Esophagus muscularis mucosa (tissue), 4 donors: ENCODE measurements around the gene INTS11.

ENCODE experiments used
- CTCF ChIP-seq, 3 experiments: fragments of 200-600 bp in 2 of 3; fragments of 450-650 bp in 1 of 3; sonication (generic) in 2 of 3; IDR thresholded peaks; one replicate each; pipeline ENCODE4 v1.5.1; 2017 to 2019; ENCODE audit warnings: antibody characterized with exemption in 3 of 3, mild to moderate bottlenecking in 2 of 3, moderate library complexity in 1 of 3
- EP300 ChIP-seq: sonication (generic); formaldehyde crosslinking; IDR thresholded peaks from one replicate; pipeline ENCODE4 v1.6.1; 2017; ENCODE audit warnings: antibody characterized with exemption
- POLR2A ChIP-seq: fragments of 450-650 bp; IDR thresholded peaks from one replicate; pipeline ENCODE4 v1.6.1; 2017; ENCODE audit warnings: antibody characterized with exemption, moderate library complexity, mild to moderate bottlenecking, low read depth
- POLR2AphosphoS5 ChIP-seq, 2 donors: sonication (generic); formaldehyde crosslinking; IDR thresholded peaks; one replicate each; pipeline ENCODE4 v1.6.1; 2017; ENCODE audit warnings: antibody characterized with exemption in 2 of 2

GRCh38 chr1:1321477-1321876, 3.0 kb downstream of the INTS11 start:
- TF ChIP-seq POLR2A (no peak), CTCF (IDR thresholded peaks at IDR 0.05) (no peak), POLR2AphosphoS5 (IDR thresholded peaks at IDR 0.05) (no peak), EP300 (no peak)
